SU-DHL-6 (cell line): ENCODE data around the gene SDC3.

Experiments used
- H2AFZ ChIP-seq: fragments of 200-600 bp; sonication (generic); 2 replicates; pipeline ENCODE4 v1.6.1; 2014; ENCODE audit warnings: low read depth, mild to moderate bottlenecking, moderate library complexity, mixed read lengths, antibody characterized with exemption, low read length; ENCODE audit not compliant: severe bottlenecking
- H3F3A ChIP-seq: fragments of 200-600 bp; shearing (Covaris generic); 2 replicates; pipeline ENCODE4 v1.6.0; 2016; ENCODE audit warnings: antibody characterized with exemption, mild to moderate bottlenecking; ENCODE audit not compliant: insufficient read depth
- H3K27ac ChIP-seq: fragments of 200-600 bp; sonication (generic); 2 replicates; pipeline ENCODE4 v1.5.1; 2016; ENCODE audit warnings: low read depth, mild to moderate bottlenecking, low read length, moderate library complexity, mixed read lengths
- H3K27me3 ChIP-seq: fragments of 200-600 bp; sonication (generic), shearing (Covaris generic); 2 replicates; pipeline ENCODE4 v1.6.0; 2014; ENCODE audit warnings: mild to moderate bottlenecking, low read length
- H3K36me3 ChIP-seq: fragments of 200-600 bp; sonication (generic); 2 replicates; pipeline ENCODE4 v1.6.1; 2014; ENCODE audit warnings: mild to moderate bottlenecking, low read length, mixed read lengths
- H3K4me2 ChIP-seq: fragments of 300-600, 200-600 bp; shearing (Covaris generic), sonication (generic); 2 replicates; pipeline ENCODE4 v1.6.0; 2014; ENCODE audit warnings: low read length, low read depth, mild to moderate bottlenecking; ENCODE audit not compliant: poor library complexity, severe bottlenecking
- H3K4me3 ChIP-seq: fragments of 200-600 bp; sonication (generic); 2 replicates; pipeline ENCODE4 v1.5.1; 2014; ENCODE audit warnings: antibody characterized with exemption, low read length, mild to moderate bottlenecking, mixed read lengths; ENCODE audit not compliant: insufficient read depth, poor library complexity, severe bottlenecking
- H3K79me2 ChIP-seq: fragments of 200-600 bp; sonication (generic); 2 replicates; pipeline ENCODE4 v1.6.1; 2014; ENCODE audit warnings: mild to moderate bottlenecking, low read length, moderate library complexity; ENCODE audit not compliant: insufficient read depth
- H3K9ac ChIP-seq: fragments of 200-600 bp; sonication (generic); 2 replicates; pipeline ENCODE4 v1.7.0; 2014; ENCODE audit warnings: mild to moderate bottlenecking, low read length
- H3K9me2 ChIP-seq: fragments of 200-600 bp; sonication (generic); replicated peaks from 2 replicates; pipeline ENCODE4 v1.6.1; 2014; ENCODE audit warnings: low read length; ENCODE audit not compliant: insufficient read depth
- H3K9me3 ChIP-seq: fragments of 200-600 bp; sonication (generic); 2 replicates; pipeline ENCODE4 v1.6.1; 2014; ENCODE audit warnings: low read length, mixed read lengths; ENCODE audit not compliant: insufficient read depth
- H4K20me1 ChIP-seq: fragments of 200-600 bp; sonication (generic); 2 replicates; pipeline ENCODE4 v1.6.1; 2014; ENCODE audit warnings: low read depth, mild to moderate bottlenecking, antibody characterized with exemption, low read length, moderate library complexity, mixed read lengths
- CTCF ChIP-seq: fragments of 200-600 bp; sonication (generic); IDR thresholded peaks from one replicate; pipeline ENCODE4 v1.5.1; 2017; ENCODE audit warnings: antibody characterized with exemption, mild to moderate bottlenecking, low read length, moderate library complexity; ENCODE audit not compliant: insufficient read depth, poor library complexity, severe bottlenecking
- EZH2phosphoT487 ChIP-seq: fragments of 200-600 bp; sonication (generic), shearing (Covaris generic); conservative IDR thresholded peaks from 2 replicates; pipeline ENCODE4 v1.6.1; 2018; ENCODE audit warnings: mild to moderate bottlenecking, antibody characterized with exemption, low read length, moderate library complexity, mixed read lengths

The SDC3 gene

GRCh38 chr1:30848130-30848529 is 60.4 kb downstream of the SDC3 start:
- no peaks in the 10 kb centered on the region for H3K9me2 ChIP-seq
- H3K9me3 ChIP-seq, result no peaks in the 10 kb centered on the region
- no peaks in the 10 kb centered on the region for H3F3A ChIP-seq
- H3K36me3 ChIP-seq, result no peaks in the 10 kb centered on the region
- H3K27me3 ChIP-seq, result no peaks in the 10 kb centered on the region
- H3K9ac ChIP-seq, result no peak overlapping the region
- no peaks in the 10 kb centered on the region for H4K20me1 ChIP-seq
- TF ChIP-seq EZH2phosphoT487, result no peak
- no peak for TF ChIP-seq CTCF
- H3K4me3 ChIP-seq, result no peak overlapping the region
- H3K4me2 ChIP-seq, result no peak overlapping the region
- H3K79me2 ChIP-seq, result no peaks in the 10 kb centered on the region
- no peak overlapping the region for H2AFZ ChIP-seq
- H3K27ac ChIP-seq, result no peak overlapping the region

- no peak for TF ChIP-seq CTCF
- no peak overlapping the region for H3K4me3 ChIP-seq
- no peaks in the 10 kb centered on the region for H3K27me3 ChIP-seq
- H3F3A ChIP-seq, result no peaks in the 10 kb centered on the region
- no peaks in the 10 kb centered on the region for H3K79me2 ChIP-seq
- H2AFZ ChIP-seq, result no peak overlapping the region
- H3K27ac ChIP-seq, result no peak overlapping the region
- no peak overlapping the region for H3K9ac ChIP-seq
- H3K36me3 ChIP-seq, result no peaks in the 10 kb centered on the region
- H3K4me2 ChIP-seq, result no peak overlapping the region
- no peaks in the 10 kb centered on the region for H4K20me1 ChIP-seq
- no peaks in the 10 kb centered on the region for H3K9me2 ChIP-seq
- no peaks in the 10 kb centered on the region for H3K9me3 ChIP-seq
Observed at GRCh38 chr1:30847358-30847972, 61.1 kb downstream of the SDC3 start.

- no peaks in the 10 kb centered on the region for H4K20me1 ChIP-seq
- no peaks in the 10 kb centered on the region for H3K79me2 ChIP-seq
- H3K4me3 ChIP-seq, result no peak overlapping the region
- no peak overlapping the region for H3K9ac ChIP-seq
- no peaks in the 10 kb centered on the region for H3K36me3 ChIP-seq
- H3K9me2 ChIP-seq, result no peaks in the 10 kb centered on the region
- no peaks in the 10 kb centered on the region for H3F3A ChIP-seq
- H3K9me3 ChIP-seq, result no peaks in the 10 kb centered on the region
- H3K27me3 ChIP-seq, result no peaks in the 10 kb centered on the region
- no peak overlapping the region for H3K4me2 ChIP-seq
- H3K27ac ChIP-seq, result no peak overlapping the region
- no peak overlapping the region for H2AFZ ChIP-seq
- no peak for TF ChIP-seq CTCF
- no peak for TF ChIP-seq EZH2phosphoT487
Observed at GRCh38 chr1:30846587-30846986, 62.0 kb downstream of the SDC3 start.

GRCh38 chr1:30845904-30846290 is 62.7 kb downstream of the SDC3 start:
- no peak for TF ChIP-seq EZH2phosphoT487
- no peak for TF ChIP-seq CTCF
- H3K9ac ChIP-seq, result no peak overlapping the region
- no peaks in the 10 kb centered on the region for H3K79me2 ChIP-seq
- no peak overlapping the region for H2AFZ ChIP-seq
- no peaks in the 10 kb centered on the region for H3K9me3 ChIP-seq
- H3F3A ChIP-seq, result no peaks in the 10 kb centered on the region
- no peaks in the 10 kb centered on the region for H3K27me3 ChIP-seq
- H3K9me2 ChIP-seq, result no peaks in the 10 kb centered on the region
- H4K20me1 ChIP-seq, result no peaks in the 10 kb centered on the region
- no peak overlapping the region for H3K27ac ChIP-seq
- H3K4me3 ChIP-seq, result no peak overlapping the region
- H3K4me2 ChIP-seq, result no peak overlapping the region
- H3K36me3 ChIP-seq, result no peaks in the 10 kb centered on the region
